HTERT RPE-1 (cell line): ENCODE results near the gene PLXNA4.

ENCODE experiments used
- in situ Hi-C: fragments of 300-500 bp; cut with MboI; formaldehyde crosslinking; loops from 4 replicates; pipeline ENCODE4 v1.14.3; 2020; ENCODE audit warnings: low sequenced_read_pairs

Gene PLXNA4

GRCh38 chr7:132482866-132483265, 93.4 kb downstream of the PLXNA4 start:
- in situ Hi-C loops: no loop called here

- in situ Hi-C loops: no loop called here
These were observed 95.7 kb downstream of the PLXNA4 start for GRCh38 chr7:132480534-132480933.

DNA sequence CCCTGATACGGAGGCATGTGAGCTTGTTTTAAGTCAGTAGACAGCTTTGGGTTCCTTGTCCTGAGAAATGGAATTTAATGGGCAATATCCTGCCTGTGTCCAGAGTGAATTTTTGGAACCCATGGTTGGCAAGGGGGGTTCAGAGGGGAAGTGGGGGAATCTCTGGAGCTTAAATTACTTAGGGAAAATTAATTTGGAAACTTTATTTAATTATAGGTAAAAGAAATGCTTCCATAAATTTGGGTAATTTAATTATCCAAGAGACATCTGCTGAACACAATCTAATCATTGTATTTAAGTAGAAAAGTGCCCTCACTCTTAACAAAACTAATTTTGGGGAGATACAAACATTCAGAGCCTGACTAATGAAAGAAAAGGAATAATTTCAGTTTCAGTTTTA, 99.7 kb downstream of the PLXNA4 start:
- in situ Hi-C loops: no loop called here

GRCh38 chr7:132475669-132476116, 100.6 kb downstream of the PLXNA4 start:
- in situ Hi-C loops: no loop called here

DNA sequence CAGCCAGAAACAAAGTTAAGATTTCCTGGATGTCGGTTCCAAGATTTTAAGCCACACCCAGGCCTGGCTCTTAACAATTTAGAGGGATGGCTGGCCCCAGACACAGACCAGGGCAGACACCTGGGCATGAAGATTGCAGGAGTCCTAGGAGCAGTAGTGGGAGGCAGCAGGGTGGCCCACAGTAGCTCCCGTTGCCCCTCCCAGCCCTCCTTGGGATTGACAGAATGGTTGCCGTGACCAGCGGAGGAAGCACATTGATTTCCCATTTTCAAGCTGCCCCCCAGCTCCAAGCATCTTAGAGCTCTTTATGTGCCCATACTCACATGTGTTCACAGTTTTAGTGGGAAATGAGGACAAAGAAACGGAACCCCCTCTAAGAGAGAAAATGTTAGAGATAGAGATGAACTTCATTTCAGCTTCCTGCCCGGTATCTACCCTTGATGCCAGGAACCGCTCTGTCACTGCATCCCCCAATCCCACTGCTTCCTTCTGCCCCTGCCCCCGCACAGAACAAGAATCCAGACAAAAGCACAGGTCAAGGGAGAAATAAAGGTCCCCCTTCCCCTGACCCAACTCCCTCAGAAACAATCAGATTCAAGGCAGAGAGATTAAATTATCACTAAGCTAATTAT, 101.1 kb downstream of the PLXNA4 start:
- in situ Hi-C loops: no loop called here

DNA sequence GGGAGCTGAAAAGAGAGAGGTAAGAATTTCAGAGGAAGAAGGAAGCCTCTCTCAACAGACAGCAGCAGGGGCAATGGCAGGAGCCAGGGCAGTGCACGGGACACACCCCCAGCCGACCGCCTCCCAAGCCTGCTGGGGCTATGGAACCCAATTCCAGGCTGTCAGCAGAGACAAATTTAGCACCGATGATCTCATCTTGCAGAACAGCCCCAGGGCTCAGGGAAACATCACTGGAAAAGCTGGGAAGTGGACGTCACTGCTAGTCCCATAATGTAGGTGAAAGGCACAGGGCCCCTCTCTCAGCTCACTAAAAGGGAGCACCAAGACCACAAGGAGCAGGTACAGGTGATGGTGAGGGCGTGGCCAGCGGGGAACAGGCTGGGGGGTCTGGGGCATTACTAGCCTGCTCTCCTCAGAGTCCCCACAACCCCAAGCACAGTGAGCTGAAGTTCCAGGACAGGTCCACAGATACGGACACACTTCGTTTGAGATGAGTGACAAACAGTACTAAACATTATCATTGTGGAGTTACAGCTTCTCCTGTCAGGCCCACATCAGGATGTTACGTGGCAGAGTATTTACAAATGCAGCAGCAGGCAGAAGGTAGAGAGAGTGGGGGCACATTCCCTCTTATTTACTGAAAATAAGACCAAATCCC, 103.7 kb downstream of the PLXNA4 start:
- in situ Hi-C loops: no loop called here

DNA sequence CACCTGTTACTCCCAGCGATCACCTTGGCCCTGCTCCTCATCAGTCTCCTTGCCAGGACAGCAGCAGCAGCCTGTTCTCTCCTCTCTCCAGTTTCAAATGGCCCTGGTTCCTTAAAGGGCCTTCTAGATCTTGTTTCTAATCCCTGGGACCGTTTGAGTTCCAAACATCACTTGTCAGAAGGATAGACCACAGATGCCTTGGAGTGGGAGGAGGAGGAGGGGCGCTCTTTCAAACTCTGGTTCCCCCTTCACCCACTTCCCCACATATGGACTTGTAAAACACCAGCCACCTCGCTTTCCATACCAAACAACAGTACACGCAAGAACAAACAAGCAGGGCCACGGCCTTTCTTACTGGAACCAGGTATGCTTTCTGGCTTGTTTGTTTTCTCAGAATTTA, 104.8 kb downstream of the PLXNA4 start:
- in situ Hi-C loops: no loop called here

DNA sequence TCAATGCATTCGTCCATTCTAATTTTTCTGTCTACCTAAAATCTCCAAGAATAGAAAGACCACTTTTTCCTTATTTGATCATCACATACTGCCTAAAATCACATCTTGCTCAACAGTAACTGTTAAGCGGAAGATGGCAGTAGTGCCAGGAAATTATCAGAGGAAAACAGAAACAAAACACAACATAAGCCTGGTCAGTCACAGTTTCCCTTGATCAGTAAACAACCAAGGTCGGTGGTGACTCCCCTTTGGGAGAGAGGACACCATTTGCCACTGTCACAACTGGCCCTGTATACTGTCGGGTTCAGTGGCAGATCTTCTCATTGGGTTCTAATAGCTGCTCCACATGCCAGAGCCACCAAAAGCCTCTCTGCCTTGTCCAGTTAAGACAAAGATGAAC, 106.6 kb downstream of the PLXNA4 start:
- in situ Hi-C loops: no loop called here

GRCh38 chr7:132469264-132469663, 107.0 kb downstream of the PLXNA4 start:
- in situ Hi-C loops: no loop called here

DNA sequence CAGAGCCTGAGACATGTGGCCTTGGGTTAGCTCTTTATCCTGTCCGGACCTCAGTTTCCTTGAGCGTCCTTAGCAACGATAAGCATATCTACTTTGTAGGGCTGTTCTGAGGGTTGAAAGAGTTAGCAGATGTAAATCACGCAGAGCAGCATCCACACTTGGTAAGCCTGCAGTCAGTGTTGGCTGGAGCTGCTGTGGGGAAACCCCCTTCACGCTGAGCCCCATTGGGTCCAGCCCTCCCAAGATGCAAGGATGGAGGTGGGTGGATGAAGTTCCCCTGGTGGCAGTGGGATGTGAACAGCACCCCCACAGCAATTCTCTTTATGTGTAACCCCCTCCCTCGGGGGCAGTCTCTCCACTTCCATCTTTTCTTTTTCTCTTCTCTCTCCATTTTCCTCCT, 109.9 kb downstream of the PLXNA4 start:
- in situ Hi-C loops: no loop called here

DNA sequence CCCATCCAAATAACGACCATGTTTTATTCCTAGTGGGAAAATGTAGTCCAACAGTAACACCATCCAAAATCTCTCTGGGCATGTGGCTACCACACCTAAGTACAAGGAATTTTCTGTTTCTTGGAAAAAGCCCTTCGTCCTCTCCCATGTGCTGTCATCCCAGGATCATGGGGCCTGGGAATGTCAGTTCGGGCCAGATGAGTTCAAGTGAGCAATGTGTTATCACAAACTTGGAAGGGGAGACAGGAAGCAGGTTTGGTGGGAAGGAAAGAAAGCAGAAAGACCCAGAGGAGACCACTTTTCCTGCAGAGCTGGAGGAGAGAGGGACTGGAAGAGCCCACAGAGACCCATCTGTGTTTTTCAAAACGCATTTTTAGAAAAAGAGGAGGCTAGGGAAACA, 110.8 kb downstream of the PLXNA4 start:
- in situ Hi-C loops: no loop called here

- in situ Hi-C loops: no loop called here
These were observed 111.5 kb downstream of the PLXNA4 start for GRCh38 chr7:132464740-132465139.

DNA sequence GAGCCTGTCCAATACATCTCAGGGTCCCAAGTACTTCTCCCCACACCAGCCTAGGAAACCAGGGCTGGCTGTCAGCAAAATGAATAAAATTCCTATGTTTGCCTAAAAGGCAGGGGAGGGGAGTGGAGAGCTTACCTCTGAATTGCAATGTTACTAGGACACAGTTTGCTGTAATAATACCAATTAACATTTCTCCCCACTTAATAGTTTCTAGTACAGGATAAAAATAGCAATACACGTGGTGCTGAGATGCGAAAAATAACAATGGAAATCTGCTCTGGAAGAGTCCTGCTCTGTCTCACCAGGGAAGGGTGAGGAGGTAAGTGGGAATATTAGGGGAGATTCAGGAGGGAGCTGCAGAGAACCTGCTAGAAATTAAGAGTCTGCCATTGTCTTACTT, 112.3 kb downstream of the PLXNA4 start:
- in situ Hi-C loops: no loop called here

- in situ Hi-C loops: no loop called here
These were observed 113.8 kb downstream of the PLXNA4 start for GRCh38 chr7:132462478-132462877.

DNA sequence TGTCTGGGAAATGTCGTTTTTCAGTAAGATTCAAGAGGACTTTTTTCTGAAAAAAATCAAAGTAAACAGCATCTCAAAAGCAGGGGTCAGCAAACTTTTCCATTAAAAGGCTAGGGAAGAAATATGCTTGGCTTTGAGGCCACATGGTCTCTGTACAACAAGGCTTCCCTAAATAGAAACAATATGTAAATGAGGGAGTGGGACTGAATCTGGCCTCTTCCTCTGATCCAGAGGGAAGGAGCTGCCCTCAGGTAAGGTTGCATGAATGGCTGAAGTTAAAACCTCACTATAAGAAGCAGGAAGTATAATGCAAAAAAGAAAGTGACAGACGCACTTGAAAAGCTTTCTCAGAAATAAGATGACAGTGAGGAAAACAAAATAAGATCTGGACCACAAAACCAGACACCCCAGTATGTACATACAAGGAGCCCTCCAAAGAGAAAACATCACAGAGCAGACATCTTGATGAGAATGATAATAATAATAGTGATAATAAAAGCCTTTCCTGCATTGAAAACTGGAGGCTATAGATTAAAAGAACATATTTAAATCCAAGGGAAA, 115.2 kb downstream of the PLXNA4 start:
- in situ Hi-C loops: no loop called here

DNA sequence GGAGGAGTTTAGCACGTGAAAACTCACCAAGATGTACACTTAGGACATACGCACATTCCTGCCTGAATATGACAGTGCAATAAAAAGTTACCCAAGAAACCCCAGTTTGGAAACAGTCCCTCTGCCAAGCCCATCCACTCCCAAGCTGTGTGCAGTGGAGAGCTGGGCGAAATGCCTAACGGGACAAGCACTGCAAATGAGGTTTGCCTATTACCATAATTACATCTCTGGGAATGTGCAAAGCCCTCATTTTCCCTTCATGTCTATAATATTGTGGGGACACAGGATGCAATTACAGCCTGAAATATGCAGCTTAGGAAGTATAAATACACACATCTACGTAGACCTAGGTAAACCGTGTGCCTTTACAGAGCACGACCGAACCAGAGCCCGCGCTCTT, 117.5 kb downstream of the PLXNA4 start:
- in situ Hi-C loops: no loop called here

DNA sequence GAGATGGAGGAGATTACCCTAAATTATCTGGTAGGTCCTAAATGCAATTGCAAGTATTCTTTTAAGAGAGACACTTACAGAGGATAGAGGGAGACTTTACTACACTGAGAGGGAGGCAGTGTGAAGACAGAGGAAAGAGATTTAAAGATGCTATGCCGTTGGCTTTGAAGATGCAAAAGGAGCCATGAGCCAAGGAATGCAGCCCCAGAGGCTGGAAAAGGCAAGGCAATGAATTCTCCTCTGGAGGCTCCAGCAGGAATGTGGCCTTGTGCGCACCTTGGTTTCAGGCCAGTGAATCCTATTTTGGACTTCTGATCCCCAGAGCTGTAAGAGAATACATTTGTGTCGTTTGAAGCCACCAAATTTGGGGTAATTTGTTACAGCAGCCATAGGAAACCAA, 118.6 kb downstream of the PLXNA4 start:
- in situ Hi-C loops: no loop called here

DNA sequence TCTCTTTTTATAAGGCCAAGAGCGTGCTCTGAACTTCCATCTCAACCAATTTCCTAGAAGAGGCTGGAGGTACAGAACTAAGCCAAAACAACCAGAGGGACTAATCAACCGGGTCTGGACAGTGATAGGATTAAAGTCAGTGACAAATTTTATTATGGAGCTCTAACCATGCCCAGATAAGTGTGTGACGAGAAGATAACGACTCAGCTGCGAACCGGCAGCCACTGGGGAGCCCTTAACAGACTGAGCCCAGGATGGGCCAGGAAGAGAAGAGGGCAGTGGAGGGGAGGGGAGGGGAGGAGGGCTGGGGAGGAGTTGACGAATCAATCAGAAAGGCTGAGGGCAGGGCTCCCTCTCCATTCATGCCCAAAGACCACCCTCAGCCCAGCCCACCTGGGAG, 119.9 kb downstream of the PLXNA4 start:
- in situ Hi-C loops: no loop called here

- in situ Hi-C loops: no loop called here
These were observed 120.9 kb downstream of the PLXNA4 start for GRCh38 chr7:132455378-132455777.

DNA sequence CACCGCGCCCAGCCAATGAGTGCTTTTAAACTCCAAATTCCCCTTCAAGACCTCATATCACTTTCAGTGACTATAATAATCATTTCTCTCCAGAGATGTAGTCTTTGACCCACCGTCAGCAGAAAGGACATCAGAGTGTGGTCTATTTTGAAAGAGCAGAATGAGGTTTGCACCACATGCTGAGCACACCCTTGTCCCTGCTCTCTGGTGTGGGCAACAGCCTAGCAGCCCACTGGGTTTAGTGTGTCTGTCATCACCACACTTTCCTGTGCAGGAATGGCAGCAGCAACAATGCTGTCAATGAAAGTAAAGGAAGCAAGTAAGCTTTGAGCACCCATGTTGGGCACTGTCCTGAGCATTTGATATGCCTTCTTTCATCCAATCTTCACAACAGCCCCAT, 122.4 kb downstream of the PLXNA4 start:
- in situ Hi-C loops: no loop called here

- in situ Hi-C loops: no loop called here
These were observed 125.1 kb downstream of the PLXNA4 start for GRCh38 chr7:132451161-132451560.

DNA sequence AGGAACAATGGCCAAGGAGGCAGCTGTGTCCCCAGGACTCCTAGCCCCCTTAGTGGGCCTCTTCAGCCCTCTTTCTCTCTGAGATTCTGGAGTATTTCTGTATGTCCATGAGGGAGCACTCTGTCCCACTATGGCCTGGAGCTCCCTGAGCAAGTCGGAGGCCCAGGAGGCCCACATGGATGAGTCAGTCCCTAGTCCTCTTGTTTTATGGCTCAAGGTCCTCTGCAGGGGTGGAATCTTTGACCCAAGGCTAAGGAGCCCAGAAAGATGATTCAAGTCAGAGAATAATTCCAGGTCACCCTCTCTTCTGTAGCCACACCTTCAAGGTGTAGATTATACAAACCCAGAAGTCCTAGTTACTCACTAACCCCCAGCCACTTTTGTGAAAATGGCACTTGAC, 125.6 kb downstream of the PLXNA4 start:
- in situ Hi-C loops: no loop called here

DNA sequence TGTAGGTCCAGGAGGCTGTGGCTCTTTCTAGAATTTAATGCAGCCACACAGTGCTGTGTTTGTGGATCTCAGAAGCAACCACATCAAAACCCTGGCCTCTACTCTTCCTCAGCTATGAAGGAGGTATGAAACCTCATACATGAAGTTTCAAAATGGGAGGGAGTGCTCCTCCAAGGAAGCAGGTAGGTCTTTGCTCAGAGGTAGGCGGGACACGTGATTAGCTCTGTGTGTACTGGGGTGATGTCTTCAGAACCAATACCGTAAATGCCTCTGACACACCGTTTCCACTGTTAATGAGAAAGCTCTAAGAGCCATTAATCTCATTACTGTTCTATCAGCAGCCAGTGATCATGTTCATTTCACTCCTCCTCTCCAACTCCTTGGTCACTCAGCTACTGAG, 126.1 kb downstream of the PLXNA4 start:
- in situ Hi-C loops: no loop called here
